ENCODE data around the gene CSAG1.
"Not testable (repeated sequence)": the region's sequence is repeated elsewhere in the genome, so short reads cannot be mapped to it uniquely, and the experiment has no call there.

CSAG1 gene, protein sequence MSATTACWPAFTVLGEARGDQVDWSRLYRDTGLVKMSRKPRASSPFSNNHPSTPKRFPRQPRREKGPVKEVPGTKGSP

DNA sequence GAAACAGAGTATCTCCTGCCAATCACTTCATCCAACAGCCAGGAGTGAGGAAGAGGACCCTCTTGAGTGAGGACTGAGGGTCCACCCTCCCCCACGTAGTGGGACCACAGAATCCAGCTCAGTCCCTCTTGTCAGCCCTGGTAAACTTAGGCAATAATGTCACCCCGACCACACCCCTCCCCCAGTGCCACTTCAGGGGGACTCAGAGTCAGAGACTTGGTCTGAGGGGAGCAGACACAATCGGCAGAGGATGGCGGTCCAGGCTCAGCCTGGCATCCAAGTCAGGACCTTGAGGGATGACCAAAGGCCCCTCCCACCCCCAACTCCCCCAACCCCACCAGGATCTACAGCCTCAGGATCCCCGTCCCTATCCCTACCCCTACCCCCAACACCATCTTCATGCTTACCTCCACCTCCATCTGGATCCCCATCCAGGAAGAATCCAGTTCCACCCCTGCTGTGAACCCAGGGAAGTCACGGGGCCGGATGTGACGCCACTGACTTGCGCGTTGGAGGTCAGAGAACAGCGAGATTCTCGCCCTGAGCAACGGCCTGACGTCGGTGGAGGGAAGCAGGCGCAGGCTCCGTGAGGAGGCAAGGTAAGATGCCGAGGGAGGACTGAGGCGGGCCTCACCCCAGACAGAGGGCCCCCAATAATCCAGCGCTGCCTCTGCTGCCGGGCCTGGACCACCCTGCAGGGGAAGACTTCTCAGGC is at the start of gene CSAG1, which contains the start of gene MAGEA12:
Gene CSAG1 (minus strand): TSS at position 461 of the 715 bp plus-strand sequence. CDS start 1,261 bp downstream, outside the sequence.
Gene MAGEA12 (plus strand): TSS at position 497 of the 715 bp plus-strand sequence. CDS start 2,405 bp downstream, outside the sequence.
- no peak for DNase-seq

DNA sequence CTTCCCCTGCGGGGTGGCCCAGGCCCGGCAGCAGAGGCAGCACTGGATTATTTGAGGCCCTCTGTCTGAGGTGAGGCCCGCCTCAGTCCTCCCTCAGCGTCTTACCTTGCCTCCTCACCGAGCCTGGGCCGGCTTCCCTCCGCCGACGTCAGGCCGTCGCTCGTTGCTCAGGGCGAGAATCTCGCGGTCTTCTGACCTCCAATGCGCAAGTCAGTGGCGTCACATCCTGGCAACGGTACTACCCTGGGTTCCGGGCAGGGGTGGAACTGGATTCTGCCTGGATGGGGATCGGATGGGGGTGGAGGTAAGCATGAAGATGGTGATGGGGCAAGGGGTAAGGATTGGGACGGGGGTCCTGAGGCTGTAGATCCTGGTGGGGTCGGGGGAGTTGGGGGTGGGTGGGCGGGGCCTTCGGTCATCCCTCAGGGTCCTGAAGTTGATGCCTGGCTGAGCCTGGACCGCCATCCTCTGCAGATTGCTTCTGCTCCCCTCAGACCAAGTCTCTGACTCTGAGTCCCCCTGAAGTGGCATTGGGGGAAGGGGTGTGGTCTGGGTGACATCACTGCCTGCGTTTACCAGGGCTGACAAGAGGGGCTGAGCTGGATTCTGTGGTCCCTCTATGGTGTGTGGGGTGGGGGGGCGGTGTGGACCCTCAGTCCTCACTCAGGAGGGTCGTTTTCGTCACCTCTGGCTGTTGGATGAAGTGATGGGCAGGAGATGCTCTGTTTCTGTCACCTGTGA is 36.2 kb upstream of the CSAG1 start, which contains the start of gene MAGEA6:
Gene MAGEA6 (minus strand): TSS at position 141 of the 741 bp plus-strand sequence. CDS start 2,039 bp downstream, outside the sequence.
- not testable (repeated sequence) for DNase-seq

DNA sequence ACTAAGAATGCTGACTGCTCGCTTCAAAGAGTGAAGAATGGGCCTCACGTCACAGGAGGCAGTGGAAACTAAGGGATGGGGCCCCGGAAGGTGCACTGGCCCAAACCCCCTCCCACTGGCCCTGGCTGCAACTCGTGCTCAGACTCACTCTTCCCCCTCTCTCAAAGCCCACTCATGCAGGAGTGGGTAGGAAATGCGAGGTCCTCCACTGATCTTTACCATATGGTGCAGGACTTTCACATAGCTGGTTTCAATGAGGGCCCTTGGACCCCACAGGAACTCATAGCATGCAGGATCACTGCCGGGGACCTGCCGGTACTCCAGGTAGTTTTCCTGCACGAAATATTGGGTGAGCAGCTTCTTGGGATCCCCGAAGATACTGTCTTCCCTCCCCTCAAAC is 33.0 kb upstream of the CSAG1 start:
- DNase-seq: not testable (repeated sequence)

DNA sequence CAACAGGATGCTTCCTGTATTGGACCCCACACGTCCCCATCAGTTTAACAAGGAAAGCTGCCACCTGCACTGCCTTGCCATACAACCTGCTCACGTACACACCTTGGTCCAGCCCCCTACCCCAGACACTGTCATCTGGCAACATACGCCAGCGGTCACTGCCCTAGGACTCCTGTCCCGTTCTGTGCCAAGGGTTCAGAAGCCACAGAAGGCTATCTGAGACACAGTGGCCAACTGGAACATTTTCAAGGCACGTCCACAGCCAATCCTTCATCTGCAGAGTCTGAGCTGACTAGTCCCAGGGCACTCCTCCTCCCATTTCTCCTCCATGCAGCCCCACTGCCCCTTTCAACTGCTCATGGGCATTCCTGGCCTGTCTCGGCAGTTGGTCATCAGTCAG is 28.1 kb upstream of the CSAG1 start:
- not testable (repeated sequence) for DNase-seq

DNA sequence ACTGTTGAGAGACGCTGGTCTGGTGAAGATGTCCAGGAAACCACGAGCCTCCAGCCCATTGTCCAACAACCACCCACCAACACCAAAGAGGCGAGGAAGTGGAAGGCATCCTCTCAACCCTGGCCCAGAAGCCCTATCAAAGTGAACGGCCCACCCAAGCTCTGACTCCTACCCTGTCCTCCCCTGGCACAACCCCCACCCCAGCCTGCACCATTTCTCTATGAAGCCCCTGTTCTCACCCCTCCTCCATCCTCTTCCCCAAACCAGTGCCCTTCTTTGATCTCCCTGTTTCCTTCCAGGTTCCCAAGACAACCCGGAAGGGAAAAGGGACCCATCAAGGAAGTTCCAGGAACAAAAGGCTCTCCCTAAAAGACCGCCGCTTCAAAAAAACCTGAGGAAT is 26.0 kb upstream of the CSAG1 start:
- DNase-seq: not testable (repeated sequence)

DNA sequence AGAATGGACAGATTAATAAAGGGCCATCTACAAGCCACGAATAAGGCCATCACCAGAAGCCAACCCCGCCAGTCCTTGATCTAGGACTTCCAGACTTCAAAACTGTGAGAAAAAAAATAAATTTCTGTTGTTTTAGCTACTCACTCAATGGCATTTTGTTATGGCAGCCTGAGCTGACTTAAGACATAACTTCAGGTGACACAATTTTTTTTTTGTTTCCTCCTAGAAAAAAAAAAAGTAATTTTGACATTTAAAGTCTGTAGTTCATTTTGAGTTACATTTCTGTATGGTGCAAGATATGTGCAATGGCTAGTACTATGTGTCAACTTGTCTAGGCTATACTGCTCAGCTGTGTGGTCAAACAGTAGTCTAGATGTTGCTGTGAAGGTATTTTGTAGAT is 25.4 kb upstream of the CSAG1 start, which contains the start of gene CSAG3:
Gene CSAG3 (plus strand): TSS at position 301 of the 400 bp plus-strand sequence.
- not testable (repeated sequence) for DNase-seq

DNA sequence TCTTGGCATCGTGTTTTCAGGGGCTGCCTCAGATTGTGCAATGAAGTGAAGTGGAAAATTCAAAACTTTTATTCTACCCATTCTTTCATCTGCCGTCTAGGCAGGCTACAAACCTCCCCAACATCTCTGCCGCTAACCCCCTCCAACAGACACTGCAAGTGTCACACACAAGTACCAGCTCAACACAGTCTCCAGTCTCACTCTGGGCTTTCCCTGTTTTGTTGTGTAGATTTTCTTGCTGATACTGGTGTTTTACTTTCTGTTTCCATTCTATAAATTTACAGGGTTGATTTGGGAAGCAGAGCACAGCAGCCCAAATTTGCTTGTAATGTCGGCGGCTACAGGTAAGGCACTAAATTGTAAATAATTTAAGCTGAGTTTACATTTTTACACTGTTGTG is 21.4 kb upstream of the CSAG1 start:
- not testable (repeated sequence) for DNase-seq

DNA sequence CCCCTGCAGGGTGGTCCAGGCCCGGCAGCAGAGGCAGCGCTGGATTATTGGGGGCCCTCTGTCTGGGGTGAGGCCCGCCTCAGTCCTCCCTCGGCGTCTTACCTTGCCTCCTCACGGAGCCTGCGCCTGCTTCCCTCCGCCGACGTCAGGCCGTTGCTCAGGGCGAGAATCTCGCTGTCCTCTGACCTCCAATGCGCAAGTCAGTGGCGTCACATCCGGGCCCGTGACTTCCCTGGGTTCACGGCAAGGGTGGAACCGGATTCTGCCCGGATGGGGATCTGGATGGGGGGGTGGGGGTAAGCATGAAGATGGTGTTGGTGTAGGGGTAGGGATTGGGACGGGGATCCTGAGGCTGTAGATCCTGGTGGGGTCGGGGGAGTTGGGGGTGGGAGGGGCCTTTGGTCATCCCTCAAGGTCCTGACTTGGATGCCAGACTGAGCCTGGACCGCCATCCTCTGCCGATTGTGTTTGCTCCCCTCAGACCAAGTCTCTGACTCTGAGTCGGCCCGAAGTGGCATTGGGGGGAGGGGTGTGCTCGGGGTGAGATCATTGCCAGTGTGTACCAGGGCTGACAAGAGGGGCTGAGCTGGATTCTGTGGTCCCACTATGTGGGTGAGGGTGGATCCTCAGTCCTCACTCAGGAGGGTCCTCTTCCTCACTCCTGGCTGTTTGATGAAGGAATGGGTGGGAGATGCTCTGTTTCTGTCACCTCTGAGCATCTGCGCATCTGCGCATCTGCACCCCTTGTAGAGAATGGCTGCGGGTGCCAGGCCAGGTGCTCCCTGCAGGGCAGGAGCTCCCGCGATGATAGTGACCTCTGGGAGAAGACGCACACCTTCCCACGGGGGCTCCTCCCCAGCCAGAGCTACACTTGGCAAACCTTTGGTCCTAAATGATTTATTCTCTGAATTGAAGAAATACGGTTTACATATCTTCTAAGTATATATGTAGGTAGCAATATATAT is 20.4 kb upstream of the CSAG1 start, which contains the start of gene MAGEA2:
Gene MAGEA2 (minus strand): TSS at position 157 of the 965 bp plus-strand sequence. CDS start 2,479 bp downstream, outside the sequence.
- not testable (repeated sequence) for DNase-seq

DNA sequence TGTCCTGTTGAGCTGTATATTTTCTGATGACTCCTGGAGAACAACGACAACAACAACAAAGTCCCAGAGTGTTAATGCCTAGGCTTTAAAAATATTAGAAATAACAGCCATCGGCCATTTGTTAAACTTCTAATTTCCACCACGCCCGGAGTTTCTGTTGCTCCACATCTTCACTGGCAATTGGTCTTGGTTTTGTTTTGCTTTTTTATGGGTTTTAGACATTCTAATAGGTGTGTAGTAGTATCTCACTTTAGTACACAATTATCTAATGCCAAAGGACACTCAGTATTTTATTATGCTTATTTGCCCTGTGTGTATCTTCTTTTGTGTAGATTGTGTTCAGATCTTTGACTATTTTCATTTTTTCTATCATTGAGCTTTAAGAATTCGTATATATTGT is 5.0 kb upstream of the CSAG1 start:
- DNase-seq: no peak

DNA sequence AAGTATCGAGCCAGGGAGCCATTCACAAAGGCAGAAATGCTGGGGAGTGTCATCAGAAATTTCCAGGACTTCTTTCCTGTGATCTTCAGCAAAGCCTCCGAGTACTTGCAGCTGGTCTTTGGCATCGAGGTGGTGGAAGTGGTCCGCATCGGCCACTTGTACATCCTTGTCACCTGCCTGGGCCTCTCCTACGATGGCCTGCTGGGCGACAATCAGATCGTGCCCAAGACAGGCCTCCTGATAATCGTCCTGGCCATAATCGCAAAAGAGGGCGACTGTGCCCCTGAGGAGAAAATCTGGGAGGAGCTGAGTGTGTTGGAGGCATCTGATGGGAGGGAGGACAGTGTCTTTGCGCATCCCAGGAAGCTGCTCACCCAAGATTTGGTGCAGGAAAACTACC is 3.0 kb upstream of the CSAG1 start:
- not testable (repeated sequence) for DNase-seq

DNA sequence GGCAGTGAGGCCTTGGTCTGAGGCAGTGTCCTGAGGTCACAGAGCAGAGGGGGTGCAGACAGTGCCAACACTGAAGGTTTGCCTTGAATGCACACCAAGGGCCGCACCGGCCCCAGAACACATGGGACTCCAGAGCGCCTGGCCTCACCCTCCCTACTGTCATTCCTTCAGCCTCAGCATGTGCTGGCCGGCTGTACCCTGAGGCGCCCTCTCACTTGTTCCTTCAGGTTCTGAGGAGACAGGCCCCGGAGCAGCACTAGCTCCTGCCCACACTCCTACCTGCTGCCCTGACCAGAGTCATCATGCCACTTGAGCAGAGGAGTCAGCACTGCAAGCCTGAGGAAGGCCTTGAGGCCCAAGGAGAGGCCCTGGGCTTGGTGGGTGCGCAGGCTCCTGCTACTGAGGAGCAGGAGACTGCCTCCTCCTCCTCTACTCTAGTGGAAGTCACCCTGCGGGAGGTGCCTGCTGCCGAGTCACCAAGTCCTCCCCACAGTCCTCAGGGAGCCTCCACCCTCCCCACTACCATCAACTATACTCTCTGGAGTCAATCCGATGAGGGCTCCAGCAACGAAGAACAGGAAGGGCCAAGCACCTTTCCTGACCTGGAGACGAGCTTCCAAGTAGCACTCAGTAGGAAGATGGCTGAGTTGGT is 2.5 kb upstream of the CSAG1 start:
- DNase-seq: no peak

DNA sequence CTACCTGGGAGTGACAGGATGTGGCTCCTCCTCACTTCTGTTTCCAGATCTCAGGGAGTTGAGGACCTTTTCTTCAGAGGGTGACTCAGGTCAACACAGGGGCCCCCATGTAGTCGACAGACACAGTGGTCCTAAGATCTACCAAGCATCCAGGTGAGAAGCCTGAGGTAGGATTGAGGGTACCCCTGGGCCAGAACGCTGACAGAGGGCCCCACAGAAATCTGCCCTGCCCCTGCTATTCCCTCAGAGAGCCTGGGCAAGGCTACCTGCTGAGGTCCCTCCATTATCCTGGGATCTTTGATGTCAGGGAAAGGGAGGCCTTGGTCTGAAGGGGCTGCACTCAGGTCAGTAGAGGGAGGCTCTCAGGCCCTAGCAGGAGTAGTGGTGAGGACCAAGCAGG is 1.6 kb upstream of the CSAG1 start:
- DNase-seq: no peak

DNA sequence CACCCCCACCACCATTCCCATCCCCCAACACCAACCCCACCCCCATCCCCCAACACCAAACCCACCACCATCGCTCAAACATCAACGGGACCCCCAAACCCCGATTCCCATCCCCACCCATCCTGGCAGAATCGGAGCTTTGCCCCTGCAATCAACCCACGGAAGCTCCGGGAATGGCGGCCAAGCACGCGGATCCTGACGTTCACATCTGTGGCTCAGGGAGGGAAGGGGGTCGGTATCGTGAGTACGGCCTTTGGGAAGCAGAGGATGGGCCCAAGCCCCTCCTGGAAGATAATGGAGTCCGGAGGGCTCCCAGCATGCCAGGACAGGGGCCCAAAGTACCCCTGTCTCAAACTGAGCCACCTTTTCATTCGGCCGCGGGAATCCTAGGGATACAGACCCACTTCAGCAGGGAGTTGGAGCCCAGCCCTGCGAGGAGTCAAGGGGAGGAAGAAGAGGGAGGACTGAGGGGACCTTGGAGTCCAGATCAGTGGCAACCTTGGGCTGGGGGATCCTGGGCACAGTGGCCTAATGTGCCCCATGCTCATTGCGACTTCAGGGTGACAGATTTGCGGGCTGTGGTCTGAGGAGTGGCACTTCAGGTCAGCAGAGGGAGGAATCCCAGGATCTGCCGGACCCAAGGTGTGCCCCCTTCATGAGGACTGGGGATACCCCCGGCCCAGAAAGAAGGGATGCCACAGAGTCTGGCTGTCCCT is 780 bp upstream of the CSAG1 start:
- DNase-seq: not testable (repeated sequence)

DNA sequence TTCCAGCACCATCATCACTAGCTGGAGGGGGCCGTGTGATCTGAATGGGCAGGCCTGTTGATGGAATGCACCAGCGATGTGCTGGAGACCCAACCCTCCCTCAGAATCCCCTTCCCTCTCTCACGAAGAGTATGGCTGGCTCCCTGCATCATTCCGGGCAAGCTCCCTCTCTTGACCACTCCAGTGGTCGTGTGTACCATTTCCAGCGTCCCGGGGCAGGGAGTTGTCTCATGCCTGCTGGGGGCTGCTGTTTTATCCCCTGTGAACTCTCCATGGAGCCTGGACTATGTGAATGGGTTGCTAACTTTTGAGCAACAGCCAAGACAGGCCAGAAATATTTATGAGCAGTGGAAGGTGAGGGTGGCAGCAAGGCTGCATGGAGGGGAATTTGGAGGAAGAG is 8.1 kb downstream of the CSAG1 start:
- DNase-seq: no peak

DNA sequence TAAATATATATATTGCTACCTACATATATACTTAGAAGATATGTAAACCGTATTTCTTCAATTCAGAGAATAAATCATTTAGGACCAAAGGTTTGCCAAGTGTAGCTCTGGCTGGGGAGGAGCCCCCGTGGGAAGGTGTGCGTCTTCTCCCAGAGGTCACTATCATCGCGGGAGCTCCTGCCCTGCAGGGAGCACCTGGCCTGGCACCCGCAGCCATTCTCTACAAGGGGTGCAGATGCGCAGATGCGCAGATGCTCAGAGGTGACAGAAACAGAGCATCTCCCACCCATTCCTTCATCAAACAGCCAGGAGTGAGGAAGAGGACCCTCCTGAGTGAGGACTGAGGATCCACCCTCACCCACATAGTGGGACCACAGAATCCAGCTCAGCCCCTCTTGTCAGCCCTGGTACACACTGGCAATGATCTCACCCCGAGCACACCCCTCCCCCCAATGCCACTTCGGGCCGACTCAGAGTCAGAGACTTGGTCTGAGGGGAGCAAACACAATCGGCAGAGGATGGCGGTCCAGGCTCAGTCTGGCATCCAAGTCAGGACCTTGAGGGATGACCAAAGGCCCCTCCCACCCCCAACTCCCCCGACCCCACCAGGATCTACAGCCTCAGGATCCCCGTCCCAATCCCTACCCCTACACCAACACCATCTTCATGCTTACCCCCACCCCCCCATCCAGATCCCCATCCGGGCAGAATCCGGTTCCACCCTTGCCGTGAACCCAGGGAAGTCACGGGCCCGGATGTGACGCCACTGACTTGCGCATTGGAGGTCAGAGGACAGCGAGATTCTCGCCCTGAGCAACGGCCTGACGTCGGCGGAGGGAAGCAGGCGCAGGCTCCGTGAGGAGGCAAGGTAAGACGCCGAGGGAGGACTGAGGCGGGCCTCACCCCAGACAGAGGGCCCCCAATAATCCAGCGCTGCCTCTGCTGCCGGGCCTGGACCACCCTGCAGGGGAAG is 19.4 kb downstream of the CSAG1 start, which contains the start of gene MAGEA2B:
Gene MAGEA2B (plus strand): TSS at position 814 of the 973 bp plus-strand sequence. CDS start 2,479 bp downstream, outside the sequence.
- DNase-seq: not testable (repeated sequence)

DNA sequence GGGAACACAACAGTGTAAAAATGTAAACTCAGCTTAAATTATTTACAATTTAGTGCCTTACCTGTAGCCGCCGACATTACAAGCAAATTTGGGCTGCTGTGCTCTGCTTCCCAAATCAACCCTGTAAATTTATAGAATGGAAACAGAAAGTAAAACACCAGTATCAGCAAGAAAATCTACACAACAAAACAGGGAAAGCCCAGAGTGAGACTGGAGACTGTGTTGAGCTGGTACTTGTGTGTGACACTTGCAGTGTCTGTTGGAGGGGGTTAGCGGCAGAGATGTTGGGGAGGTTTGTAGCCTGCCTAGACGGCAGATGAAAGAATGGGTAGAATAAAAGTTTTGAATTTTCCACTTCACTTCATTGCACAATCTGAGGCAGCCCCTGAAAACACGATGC is 20.3 kb downstream of the CSAG1 start:
- DNase-seq: not testable (repeated sequence)

DNA sequence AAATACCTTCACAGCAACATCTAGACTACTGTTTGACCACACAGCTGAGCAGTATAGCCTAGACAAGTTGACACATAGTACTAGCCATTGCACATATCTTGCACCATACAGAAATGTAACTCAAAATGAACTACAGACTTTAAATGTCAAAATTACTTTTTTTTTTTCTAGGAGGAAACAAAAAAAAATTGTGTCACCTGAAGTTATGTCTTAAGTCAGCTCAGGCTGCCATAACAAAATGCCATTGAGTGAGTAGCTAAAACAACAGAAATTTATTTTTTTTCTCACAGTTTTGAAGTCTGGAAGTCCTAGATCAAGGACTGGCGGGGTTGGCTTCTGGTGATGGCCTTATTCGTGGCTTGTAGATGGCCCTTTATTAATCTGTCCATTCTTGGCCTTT is 24.3 kb downstream of the CSAG1 start, which contains the start of gene CSAG2:
Gene CSAG2 (minus strand): TSS at position 101 of the 400 bp plus-strand sequence. CDS start 161 bp downstream, outside the sequence.
- DNase-seq: not testable (repeated sequence)

DNA sequence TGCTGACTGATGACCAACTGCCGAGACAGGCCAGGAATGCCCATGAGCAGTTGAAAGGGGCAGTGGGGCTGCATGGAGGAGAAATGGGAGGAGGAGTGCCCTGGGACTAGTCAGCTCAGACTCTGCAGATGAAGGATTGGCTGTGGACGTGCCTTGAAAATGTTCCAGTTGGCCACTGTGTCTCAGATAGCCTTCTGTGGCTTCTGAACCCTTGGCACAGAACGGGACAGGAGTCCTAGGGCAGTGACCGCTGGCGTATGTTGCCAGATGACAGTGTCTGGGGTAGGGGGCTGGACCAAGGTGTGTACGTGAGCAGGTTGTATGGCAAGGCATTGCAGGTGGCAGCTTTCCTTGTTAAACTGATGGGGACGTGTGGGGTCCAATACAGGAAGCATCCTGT is 27.0 kb downstream of the CSAG1 start:
- not testable (repeated sequence) for DNase-seq

DNA sequence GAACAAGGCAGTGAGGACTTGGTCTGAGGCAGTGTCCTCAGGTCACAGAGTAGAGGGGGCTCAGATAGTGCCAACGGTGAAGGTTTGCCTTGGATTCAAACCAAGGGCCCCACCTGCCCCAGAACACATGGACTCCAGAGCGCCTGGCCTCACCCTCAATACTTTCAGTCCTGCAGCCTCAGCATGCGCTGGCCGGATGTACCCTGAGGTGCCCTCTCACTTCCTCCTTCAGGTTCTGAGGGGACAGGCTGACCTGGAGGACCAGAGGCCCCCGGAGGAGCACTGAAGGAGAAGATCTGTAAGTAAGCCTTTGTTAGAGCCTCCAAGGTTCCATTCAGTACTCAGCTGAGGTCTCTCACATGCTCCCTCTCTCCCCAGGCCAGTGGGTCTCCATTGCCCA is 33.1 kb downstream of the CSAG1 start:
- DNase-seq: not testable (repeated sequence)

Data from CD4-positive, alpha-beta T cell treated with Interleukin-17A for 4 hours (primary cell).